Activated naive CD4-positive, alpha-beta T cell treated with Interleukin-2 at 50 U/mL for 16 hours (primary cell): Measurements from ENCODE around the gene ZNF107.
"Not testable (repeated sequence)": the region's sequence is repeated elsewhere in the genome, so short reads cannot be mapped to it uniquely, and the experiment has no call there.

Source experiments
- DNase-seq: peaks from one replicate; pipeline ENCODE4 v3.0.0-alpha.2; 2020

ZNF107 gene

DNA sequence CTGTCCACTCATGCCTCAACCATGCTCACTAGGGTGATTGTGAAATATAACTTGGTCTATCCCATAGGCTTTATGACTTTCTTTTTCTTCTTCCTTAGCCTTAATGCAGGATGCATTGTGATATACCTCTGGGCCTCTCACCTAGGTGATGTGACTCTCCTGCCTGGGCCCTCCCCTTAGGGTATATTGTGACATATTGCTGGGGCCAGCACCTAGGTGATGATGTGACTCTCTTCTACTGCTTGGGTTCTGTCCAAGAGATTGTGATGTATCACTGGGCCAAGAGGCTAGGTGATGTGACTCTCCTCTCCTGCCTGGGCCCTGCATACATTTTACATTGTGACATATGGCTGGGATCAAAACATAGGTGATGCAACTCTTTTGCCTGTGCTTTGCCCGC is 14.7 kb upstream of the ZNF107 start:
- DNase-seq: no peak

DNA sequence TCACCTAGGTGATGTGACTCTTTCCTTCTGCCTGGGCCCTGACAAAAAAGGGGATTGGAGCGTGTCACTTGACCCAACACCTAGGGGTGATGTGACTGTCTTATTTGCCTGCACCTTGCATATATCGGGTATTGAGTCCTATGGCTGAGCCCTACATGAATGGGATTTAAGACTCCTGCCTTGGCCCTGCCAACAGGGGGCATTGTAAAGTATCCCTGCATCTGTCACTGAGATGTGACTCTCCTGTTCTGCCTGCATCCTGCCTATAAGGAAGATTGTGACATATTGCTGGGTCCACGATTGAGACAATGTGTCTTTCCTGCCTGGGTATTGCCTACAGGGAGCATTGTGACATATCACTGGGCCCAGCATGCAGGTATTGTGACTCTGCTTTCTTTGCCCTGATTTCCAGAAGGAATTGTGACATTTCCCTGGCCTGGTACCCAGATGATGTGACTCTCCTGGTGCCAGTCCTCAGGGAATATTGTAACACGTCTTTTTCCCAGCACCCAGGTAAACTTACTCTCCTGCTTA is 14.2 kb upstream of the ZNF107 start:
- DNase-seq: no peak

DNA sequence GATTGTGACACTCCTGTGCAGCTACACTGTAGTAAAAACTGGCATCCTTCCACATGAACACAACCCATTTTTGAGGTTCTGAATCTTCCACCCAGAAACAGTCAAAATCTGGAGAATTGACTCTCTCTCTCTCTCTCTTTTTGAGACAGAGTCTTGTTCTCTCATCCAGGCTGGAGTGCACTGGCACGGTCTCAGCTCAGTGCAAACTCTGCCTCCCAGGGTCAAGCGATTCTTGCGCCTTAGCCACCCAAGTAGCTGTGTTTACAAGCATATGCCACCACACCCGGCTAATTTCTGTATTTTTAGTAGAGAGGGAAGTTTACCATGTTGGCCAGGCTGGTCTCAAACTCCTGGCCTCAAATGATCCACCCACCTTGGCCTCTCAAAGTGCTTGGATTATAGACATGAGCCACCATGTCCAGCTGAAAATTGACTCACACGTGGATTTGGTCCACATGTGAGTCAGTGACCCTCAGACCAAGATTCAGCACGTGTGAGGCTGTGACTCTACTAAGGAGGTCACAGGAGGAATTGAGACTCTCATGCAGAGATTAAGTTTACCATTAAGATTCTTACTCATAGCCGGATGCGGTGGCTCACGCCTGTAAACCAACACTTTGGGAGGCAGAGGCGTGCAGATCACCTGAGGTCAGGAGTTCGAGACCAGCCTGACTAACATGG is 12.1 kb upstream of the ZNF107 start:
- no peak for DNase-seq

DNA sequence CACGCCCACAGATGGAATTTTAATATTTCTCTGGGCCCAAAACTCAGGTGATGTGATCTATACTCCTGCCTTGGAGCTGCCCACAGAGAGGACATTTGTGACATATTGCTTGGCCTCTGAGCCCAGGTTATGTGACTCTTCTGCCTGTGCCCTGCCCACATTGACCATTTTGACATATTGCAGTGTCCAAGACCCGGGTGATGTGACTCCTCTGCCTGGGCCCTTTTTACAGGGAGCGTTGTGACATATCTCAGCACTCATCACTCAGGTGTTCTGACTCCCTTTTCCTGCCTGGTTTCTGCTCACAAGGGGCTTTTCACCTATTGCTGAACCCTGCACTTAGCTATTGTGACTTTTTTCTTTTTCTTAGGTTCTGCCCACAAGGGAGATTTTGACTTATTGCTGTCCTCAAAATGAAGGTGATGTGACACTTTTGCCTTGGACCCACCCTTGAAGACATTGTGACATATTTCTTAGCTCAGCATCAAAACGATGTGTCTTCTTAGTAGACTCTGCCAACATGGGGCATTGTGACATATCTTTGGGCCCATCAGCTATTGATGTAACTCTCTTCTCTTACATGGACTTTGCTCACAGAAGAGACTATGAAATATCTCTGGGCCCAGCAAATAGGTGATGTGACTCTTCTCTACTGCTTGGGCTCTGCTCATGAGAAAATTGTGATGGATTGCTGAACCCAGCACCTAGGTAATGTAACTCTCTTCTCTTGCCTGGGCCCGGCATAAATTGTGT is 11.0 kb upstream of the ZNF107 start:
- no peak for DNase-seq

DNA sequence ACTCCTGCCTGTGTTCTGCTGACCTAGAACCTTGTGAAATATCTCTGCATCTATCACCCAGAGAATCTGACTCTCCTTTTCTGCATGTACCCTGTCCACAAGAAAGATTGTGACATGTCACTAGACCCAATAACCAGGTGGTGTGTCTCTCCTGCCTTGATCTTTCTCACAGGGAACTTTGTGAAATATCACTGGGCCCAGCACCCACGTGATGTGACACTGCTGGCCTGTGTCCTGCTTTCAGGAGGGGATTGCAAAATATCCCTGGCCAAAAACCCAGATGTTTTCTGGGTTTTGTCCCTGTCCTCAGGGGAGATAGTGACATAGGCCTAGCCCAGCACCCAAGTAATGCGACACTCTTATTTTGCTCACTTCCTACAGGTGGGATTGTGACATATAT is 10.1 kb upstream of the ZNF107 start:
- DNase-seq: no peak

DNA sequence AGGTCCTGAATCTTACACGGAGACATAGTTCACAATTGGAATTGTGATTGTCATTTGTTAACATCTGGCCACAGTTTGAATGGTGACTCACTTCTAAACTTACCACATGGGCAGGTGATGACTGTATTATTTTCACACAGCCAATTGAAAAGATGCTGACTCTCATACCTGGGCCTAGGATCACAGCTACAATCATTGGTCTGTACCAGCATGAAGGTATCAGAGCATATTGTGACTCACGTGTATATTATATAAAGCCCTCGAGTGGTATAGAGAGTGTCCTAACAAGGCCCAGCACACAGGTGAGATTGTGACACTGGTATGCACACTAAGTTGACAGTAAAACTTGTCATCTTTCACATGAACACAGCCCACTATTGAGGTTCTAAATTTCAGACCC is 9.4 kb upstream of the ZNF107 start:
- DNase-seq: no peak

DNA sequence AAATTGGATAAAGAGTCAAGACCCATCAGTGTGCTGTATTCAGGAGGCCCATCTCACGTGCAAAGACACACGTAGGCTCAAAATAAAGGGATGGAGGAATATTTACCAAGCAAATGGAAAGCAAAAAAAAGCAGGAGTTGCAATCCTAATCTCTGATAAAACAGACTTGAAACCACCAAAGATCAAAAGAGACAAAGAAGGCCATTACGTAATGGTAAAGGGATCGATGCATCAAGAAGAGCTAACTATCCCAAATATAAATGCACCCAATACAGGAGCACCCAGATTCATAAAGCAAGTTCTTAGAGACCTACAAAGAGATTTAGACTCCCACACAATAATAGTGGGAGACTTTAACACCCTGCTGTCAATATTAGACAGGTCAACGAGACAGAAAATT is 3.8 kb upstream of the ZNF107 start:
- DNase-seq: not testable (repeated sequence)

DNA sequence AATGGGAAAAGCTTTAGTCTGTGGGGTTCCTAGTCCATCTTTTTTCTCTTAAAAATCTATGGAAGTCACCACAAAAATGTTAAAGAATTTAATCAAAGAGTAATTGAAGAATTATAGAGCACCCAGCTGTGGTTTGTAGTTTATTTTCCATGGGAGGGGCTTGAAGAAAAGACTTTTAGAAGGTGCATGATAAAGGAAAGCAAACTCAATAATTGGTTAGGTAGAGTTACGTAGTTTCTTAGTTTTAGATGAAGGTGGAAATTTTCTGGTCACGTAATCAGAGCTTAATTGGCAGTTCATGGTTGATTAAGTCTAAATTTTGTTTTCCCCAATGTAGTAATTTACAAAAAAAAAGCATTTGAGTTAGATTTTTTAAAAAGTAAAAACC is 724 bp downstream of the ZNF107 start:
- no peak for DNase-seq

DNA sequence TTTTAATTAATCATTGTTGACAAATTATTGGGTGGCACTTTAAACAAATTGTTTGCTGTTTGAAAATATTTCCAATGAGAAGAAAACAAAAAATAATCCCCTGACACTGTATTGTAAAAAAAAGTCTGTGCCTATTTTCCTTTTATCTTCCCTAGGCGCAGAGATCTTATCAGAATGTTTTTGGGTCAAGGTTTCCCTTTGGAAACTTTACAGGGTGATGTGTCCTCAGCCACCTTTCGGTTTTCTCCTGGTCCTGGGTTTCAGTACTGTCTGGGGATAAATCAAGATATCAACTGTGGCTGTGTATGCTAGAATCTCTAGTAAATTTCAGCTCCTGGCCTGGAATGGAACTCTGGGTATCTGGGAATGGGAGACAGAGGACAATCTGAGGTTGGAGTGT is 1.4 kb downstream of the ZNF107 start:
- no peak for DNase-seq

DNA sequence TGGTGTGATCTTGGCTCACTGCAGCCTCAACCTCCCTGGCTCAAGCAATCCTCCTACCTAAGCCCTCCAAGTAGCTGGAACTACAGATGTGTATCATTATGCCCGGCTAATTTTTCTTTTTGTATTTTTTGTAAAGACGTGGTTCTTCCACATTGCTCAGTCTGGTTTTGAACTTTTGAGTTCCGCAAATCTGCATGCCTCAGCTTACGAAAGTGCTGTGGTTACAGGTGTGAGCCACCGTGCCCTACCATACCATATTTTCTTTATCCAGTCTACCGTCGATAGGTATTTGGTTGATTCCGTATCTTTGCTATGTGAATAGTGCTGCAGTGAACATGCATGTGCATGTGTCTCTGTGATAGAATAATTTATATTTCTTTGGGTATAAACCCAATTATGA is 6.5 kb downstream of the ZNF107 start:
- no peak for DNase-seq

DNA sequence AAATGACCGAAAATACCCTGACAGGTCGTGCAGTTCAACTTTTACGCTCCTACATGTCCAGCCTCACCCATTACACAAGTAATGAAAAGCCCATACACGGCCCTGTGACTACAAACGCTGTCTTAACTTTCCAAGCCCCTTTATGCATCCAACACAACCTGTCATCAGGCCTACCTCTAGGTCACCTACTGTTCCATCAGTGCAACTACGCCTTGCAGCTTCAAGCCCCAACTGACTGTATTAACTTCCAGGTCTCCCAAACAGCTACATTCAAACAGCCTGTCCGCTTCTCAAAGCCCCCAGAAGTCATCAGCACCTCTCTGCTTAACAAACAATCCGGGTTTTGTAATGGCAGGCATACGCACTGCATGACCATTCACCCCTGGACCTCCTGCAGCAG is 19.2 kb downstream of the ZNF107 start:
- no peak for DNase-seq

DNA sequence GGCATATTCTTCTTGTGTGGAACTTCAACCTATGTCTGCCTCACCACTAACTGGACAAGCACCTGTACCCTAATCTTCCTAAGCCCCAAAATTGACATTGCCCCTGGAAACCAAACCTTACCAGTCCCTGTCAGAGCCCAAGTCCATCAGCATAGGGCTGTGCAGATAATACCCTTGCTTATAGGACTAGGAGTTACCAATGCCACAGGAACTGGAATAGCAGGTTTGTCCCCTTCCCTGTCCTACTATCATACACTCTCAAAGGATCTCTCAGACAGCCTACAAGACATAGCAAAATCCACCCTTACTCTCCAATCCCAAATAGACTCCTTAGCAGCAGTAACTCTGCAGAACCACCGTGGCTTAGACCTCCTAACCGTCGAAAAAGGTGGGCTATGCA is 19.8 kb downstream of the ZNF107 start:
- DNase-seq: no peak

DNA sequence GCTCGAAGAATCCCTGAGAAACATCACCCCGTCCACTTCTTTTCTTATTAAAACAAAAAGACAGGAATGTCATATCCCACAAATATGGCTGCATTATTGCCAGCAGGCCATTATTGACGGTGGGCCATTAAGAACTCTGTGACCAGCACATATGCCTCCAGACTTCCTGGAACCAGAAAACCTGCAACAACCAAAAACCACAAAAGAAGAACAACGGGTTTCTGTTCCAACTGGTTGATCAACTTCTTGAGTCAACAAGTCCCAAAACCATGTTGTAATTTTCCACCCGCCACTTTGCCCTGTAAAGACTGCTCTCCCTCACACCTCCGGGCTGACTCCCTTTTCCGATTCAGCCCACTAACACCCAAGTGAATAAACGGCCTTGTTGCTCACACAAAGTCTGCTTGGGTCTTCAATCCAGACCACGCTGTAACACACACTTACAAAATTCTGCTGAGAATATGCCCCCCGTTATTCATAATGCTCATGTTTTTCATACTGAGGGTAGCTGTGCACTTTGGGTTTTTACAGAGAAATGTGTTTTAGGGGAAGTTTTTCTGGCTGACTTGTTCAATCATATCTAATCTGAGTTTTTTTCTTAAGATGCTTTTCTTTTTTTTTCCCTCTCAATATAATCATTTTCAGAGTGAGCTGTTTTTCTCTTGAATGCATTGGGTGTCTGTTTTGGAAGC is 20.7 kb downstream of the ZNF107 start:
- no peak for DNase-seq

DNA sequence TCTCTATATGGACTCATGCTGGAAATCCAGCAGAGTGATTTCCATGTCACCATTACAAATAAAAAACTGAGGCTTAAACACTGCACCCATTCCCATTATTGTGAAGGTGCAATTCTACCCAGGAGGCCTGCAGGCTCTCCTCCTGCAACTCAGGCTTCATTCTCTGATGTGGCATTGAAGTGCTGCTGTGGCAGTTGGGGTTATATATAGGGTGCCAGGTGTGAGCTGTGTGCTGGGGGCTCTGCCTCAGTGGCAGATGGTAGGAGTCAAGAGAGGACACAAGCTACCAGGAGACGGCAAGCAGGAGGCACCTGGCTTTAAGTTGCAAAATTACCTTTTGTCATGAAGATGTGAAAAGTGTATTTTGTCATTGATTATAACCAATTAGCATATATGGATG is 21.3 kb downstream of the ZNF107 start:
- DNase-seq: no peak

DNA sequence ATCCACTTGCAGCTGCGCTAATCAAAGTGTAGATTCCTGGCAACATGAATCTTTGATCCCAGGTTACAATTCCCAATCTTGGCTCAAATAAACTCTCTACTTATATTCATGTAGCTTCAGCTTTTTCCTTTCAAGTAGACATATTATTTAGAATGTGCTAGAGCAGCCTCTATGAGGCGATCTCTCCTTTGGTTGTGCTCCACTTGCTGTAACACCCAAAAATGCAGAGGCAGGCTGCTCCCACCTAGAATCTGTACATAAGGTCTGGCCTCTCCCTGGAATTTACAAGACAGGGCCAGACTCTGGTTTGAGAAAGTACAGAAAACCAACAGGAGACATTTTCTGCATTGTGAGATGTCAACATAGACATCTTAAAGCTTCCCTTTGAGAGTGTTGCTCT is 23.1 kb downstream of the ZNF107 start:
- no peak for DNase-seq

DNA sequence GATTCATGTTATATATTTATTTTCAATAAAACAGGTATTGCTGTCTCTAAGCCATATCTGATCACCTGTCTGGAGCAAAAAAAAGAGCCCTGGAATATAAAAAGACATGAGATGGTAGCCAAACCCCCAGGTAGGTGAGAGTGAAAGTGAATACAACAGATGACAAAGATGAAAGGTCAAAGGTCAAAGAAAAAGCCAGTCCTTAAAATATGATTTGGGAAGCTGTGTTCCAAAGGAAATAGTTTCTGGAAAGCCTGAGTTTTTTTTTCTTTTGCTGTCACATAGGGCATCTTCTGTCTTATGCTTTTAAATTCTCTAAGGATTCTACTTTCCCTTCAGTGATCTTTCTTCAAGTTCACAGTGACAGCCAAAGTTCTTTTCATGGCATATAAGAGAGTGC is 25.9 kb downstream of the ZNF107 start:
- DNase-seq: no peak

DNA sequence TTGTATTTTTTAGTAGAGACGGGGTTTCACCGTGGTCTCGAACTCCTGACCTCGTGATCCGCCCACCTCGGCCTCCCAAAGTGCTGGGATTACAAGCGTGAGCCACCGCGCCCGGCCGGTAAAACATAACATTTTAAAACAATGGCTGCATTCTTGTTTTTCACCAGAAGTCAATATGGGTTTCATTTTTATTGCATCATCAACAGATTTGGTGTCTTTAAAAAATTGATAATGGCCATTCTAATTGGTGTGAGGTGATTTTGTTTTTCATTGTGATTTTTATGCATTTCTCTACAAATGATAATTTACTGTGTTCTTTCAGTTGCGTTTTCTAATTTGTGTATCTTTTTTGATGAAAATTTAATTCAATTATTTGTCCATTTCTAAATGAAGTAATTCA is 31.9 kb downstream of the ZNF107 start:
- not testable (repeated sequence) for DNase-seq

DNA sequence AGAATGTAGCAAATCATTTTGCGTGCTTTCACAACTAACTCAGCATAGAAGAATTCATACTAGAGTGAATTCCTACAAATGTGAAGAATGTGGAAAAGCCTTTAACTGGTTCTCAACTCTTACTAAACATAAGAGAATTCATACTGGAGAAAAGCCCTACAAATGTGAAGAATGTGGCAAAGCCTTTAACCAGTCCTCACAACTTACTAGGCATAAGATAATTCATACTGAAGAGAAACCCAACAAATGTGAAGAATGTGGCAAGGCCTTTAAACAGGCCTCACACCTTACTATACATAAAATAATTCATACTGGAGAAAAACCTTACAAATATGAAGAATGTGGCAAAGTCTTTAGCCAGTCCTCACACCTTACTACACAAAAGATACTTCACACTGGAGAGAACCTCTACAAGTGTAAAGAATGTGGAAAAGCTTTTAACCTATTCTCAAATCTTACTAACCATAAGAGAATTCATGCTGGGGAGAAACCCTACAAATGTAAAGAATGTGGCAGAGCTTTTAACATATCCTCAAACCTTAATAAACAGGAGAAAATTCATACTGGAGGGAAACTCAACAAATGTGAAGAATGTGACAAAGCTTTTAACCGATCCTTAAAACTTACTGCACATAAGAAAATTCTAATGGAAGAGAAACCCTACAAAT is 40.8 kb downstream of the ZNF107 start:
- no peak for DNase-seq

DNA sequence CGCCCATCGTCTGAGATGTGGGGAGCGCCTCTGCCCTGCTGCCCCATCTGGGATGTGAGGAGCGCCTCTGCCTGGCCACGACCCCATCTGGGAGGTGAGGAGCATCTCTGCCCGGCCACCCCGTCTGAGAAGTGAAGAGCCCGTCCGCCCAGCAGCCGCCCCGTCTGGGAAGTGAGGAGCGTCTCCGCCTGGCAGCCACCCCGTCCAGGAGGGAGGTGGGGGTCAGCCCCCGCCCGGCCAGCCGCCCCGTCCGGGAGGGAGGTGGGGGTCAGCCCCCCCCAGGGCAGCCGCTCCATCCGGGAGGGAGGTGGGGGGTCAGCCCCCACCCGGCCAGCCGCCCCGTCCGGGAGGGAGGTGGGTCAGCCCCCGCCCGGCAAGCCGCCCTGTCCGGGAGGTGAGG is 52.0 kb downstream of the ZNF107 start:
- not testable (repeated sequence) for DNase-seq

DNA sequence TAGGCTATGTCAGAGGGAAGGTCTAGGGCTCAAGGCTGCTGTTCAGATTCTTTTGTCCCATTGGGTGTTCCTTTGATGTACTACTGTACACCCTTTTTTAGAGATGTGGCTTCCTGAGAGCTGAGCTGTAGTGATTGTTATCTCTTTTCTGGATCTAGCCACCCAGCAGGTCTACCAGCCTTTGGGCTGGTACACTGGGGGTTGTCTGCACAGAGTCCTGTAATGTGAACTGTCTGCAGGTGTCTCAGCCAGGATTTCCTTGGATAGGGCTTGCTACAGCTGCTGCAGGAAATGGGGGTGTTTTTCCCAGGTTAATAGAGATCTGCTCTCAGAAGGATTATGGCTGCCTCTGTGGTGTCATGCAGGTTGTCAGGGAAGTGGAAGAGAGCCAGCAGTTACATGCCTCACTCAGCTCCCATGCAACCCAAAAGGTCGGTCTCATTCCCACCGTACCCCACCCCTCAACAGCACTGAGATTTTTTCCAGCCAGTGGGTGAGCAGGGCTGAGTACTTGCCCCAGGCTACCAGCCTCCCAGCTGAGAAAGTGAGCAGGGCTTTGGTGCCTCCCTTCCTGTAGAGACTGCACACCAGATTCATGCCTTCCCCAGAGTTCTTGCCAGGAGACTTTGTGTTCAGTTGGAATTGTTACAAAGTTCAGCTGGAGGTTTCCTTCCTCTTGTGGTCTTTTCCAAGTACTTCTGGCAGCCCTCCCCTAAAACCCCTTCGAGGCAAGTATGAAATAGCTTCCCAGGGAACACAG is 63.3 kb downstream of the ZNF107 start:
- DNase-seq: no peak

DNA sequence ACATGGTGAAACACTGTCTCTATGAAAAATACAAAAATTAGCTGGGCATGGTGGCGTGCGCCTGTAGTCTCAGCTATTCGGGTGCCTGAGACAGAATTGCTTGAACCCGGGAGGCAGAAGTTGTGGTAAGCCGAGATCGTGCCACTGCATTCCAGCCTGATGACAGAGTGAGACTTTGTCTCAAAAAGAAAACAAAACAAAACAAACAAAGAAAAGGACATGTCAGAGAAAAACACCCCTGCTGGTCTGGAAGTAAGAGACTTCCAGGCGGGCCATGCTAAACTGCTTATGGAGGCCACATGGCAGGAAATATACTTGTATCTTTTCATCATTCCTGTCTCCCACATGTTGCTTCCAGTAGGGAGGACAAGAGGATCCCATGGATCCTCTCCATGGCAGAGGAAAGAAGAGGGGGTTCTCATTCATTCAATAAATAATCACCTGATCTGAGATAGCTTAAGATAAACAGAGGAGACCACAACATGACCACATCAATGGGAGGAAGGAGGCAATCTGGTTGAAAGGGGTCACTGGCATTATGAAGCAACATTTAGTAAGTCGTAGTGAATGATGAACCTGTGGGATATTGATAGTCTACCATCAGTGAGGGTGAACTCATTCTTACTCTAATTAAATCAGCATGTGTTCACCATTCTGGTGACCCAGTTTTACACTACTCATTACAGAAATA is 67.8 kb downstream of the ZNF107 start:
- DNase-seq: no peak

DNA sequence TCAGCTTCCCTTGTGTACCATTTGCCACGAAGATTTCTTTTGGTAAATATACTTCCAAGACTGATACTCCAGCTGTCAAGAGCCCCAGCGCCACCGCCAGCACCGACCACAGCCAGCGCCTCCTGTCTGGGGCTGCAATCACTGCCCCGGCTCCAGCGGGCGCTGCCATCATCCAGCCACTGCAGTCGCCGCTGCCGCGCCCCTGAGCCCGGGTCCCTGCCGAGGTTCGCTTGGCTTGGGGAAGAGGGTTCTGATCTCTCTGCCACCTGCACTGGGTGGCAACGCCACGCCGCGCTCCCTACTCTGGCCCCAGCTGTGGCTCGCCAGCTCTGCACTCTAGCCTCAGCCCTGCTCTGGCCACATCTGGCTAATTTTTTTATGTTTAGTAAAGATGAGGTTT is 70.6 kb downstream of the ZNF107 start:
- no peak for DNase-seq
